Measurements from ENCODE around the gene ACIN1.

The ACIN1 gene

DNA sequence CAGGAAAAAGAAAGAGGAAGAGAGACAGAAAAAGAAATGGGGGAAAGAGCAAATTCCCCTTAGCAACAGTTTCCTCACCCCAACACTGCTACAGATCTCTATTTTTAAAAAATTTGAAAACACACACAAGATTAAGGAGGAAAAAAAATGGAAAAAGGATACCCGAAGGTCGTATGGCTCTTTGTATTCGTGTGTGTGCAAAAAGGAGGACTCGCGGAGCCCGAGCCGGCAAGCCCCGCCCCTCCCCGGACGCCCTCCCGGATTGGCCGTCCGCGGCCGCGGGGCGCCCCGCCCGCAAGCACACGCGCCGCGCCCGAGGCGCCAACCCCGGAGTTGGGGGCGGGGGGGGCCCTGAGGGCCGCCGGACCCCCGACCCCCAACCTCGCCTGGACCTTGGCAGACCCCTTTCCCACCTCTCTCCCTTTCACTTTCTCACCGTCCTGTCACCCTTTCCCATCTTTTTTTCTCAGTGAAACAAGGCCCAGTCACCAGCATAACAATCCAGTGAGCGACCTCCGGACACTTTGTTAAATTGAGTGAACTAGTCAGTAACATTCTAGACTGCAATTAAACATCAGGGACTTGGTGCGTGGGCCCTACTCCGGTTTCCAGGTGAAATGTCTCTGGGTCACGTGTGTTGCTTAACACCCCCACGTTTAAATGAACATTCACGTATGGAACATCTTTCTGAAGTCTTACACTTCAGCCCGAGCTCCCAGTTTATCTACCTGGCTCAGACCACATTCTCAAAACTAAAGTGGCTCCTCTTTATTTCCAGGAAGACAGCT, 84.8 kb downstream of the ACIN1 start, which contains the start of gene C14orf93:
Gene C14orf93 (minus strand): TSS at position 205 of the 788 bp plus-strand sequence. CDS start 11,120 bp downstream, outside the sequence.
- TF ChIP-seq ZNF274 (IDR thresholded peaks at IDR 0.05; ENCODE audit: low read depth, low read length), result no peak
- peak within 1 kb of the TSS; percentile 55 for H3K4me3 ChIP-seq (ENCODE audit: low read length)

DNA sequence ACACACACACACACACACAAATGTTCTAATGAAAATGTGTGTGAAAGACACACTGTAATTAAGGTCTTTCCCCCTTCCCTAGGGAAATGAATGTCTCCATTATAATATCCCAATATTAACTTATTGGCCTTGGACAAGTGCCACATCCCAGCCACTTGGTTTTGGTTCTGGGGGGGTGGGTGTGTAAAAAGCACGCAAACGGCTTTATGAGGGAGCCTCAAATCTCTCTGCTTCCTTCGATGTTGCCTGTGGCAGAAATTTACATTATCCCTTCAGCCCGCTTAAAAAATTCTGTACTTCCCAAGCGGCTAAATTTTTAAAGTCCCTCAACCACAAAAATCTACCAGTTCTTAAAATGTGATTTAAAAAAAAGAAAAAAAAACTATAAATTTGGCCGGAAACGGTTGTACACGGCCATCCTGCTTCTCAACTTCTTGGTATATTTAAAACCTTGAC, 85.4 kb downstream of the ACIN1 start:
- TF ChIP-seq ZNF274 (IDR thresholded peaks at IDR 0.05; ENCODE audit: low read depth, low read length), result no peak
- H3K4me3 ChIP-seq (ENCODE audit: low read length), result peak overlapping the region; percentile 55

DNA sequence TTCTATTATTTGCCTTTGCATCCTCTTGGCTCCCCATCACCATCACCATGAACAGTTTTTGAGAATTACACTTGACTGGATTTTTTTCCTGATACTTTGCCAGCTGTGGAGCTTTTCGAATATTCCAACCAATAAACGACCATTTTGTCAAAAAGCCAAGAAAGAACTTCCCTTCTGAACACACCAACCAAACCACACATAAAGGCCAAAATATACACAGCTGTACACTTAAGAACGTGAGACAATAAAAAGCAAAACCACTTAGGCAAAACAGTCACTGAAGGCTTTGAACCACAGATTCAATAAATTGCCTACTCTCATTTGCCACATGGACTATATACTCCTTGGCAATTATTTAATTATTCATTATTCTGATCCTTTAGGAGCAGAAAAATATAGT, 86.1 kb downstream of the ACIN1 start:
- TF ChIP-seq ZNF274 (IDR thresholded peaks at IDR 0.05; ENCODE audit: low read depth, low read length), result no peak
- no peak overlapping the region; the same call in 1 of the 2 replicates for H3K4me3 ChIP-seq (ENCODE audit: low read length)

Data from GM08714 (cell line).